Activated CD8-positive, alpha-beta memory T cell treated with anti-CD3 and anti-CD28 coated beads, Interleukin-2, amount 50 U/mL, for 48 hours (primary cell): ENCODE results near the gene KCNT2.
"Not testable (repeated sequence)": the region's sequence is repeated elsewhere in the genome, so short reads cannot be mapped to it uniquely, and the experiment has no call there.

Source experiments
- DNase-seq: peaks from one replicate; pipeline ENCODE4 v3.0.0-alpha.2; 2020

KCNT2 gene

GRCh38 chr1:196510451-196510850, 97.8 kb downstream of the KCNT2 start:
- DNase-seq = no peak

GRCh38 chr1:196504224-196504623, 104.0 kb downstream of the KCNT2 start:
- DNase-seq = not testable (repeated sequence)

GRCh38 chr1:196502437-196502836, 105.8 kb downstream of the KCNT2 start:
- DNase-seq = no peak

- DNase-seq = no peak
These were observed 106.3 kb downstream of the KCNT2 start for GRCh38 chr1:196501760-196502428.

- no peak for DNase-seq
These were observed 110.4 kb downstream of the KCNT2 start for GRCh38 chr1:196497817-196498216.

- no peak for DNase-seq
These were observed 113.5 kb downstream of the KCNT2 start for GRCh38 chr1:196494766-196495165.

- no peak for DNase-seq
These were observed 114.4 kb downstream of the KCNT2 start for GRCh38 chr1:196493881-196494280.

GRCh38 chr1:196488579-196488978, 119.7 kb downstream of the KCNT2 start:
- DNase-seq = no peak

- DNase-seq = no peak
These were observed 121.9 kb downstream of the KCNT2 start for GRCh38 chr1:196486346-196486745.

GRCh38 chr1:196481616-196482015, 126.6 kb downstream of the KCNT2 start:
- DNase-seq = no peak

- no peak for DNase-seq
These were observed 131.0 kb downstream of the KCNT2 start for GRCh38 chr1:196477262-196477661.

- no peak for DNase-seq
These were observed 140.9 kb downstream of the KCNT2 start for GRCh38 chr1:196467230-196467925.

- no peak for DNase-seq
These were observed 141.6 kb downstream of the KCNT2 start for GRCh38 chr1:196466654-196467053.

- no peak for DNase-seq
These were observed 142.1 kb downstream of the KCNT2 start for GRCh38 chr1:196466166-196466565.

GRCh38 chr1:196464480-196464941, 143.7 kb downstream of the KCNT2 start:
- DNase-seq = no peak

- no peak for DNase-seq
These were observed 146.2 kb downstream of the KCNT2 start for GRCh38 chr1:196462086-196462485.

- no peak for DNase-seq
These were observed 146.7 kb downstream of the KCNT2 start for GRCh38 chr1:196461521-196461920.

GRCh38 chr1:196459383-196459782, 148.9 kb downstream of the KCNT2 start:
- no peak for DNase-seq

- no peak for DNase-seq
These were observed 153.4 kb downstream of the KCNT2 start for GRCh38 chr1:196454792-196455191.

- no peak for DNase-seq
These were observed 157.1 kb downstream of the KCNT2 start for GRCh38 chr1:196451103-196451502.

- DNase-seq = no peak
These were observed 157.8 kb downstream of the KCNT2 start for GRCh38 chr1:196450143-196451095.

GRCh38 chr1:196449460-196449859, 158.8 kb downstream of the KCNT2 start:
- DNase-seq = no peak

GRCh38 chr1:196445775-196446174, 162.5 kb downstream of the KCNT2 start:
- DNase-seq = no peak
